Measurements from ENCODE around the gene FRMD8.
A peak's percentile ranks its signal among the peaks of the same experiment; 100 is the strongest.

FRMD8 gene

DNA sequence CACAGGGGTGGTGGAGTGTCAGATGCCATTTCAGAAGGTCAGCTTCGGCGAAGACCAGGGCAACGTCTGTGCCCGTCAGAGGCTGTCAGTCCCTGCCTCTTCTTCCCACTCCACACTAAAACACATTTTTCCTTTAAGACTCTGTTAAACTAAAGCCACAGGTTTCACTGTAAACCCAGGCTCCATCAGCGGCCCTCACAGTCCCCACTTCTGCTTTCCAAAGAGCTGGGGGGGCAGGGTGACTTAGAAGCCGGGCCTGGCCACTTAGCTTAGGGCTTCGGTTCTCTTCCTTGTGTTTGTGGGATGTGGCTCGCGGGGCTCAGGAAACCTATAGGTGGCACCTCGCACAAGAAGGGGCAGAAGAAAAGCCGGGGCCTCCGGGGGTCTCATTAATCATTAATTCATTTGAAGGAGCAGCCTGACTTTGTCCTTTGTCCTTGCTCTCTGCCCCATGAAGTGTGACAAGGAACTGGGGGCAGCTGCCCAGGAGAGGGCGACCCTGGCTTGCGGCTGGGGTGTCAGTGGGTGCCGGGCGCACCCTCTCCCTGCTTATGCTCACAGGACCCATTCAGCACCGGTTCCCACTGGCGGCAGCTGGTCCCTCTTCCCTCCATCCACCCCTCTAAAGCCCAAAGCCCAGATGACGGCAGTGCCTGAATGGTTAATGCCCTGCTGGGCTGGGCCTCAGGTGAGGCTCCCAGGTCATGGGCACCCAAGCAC, 8.1 kb upstream of the FRMD8 start:
- Histone ChIP-seq H3K27me3 (ENCODE audit: insufficient read depth, poor library complexity, severe bottlenecking) (no peaks in the 10 kb centered on the region), H3K4me1 (ENCODE audit: insufficient read depth, poor library complexity, severe bottlenecking) (peaks cover 13% of the 10 kb centered on the region), H3K9me3 (ENCODE audit: severe bottlenecking) (no peaks in the 10 kb centered on the region), H3K27ac (ENCODE audit: poor library complexity, severe bottlenecking) (no peak overlapping the region), H3K36me3 (ENCODE audit: low read depth) (no peaks in the 10 kb centered on the region), H3K4me3 (ENCODE audit: severe bottlenecking) (no peak overlapping the region)
- ATAC-seq (ENCODE audit: low read depth) (no peak), DNase-seq (ENCODE audit: low spot score) (no peak)
- TF ChIP-seq, protein P1, sequence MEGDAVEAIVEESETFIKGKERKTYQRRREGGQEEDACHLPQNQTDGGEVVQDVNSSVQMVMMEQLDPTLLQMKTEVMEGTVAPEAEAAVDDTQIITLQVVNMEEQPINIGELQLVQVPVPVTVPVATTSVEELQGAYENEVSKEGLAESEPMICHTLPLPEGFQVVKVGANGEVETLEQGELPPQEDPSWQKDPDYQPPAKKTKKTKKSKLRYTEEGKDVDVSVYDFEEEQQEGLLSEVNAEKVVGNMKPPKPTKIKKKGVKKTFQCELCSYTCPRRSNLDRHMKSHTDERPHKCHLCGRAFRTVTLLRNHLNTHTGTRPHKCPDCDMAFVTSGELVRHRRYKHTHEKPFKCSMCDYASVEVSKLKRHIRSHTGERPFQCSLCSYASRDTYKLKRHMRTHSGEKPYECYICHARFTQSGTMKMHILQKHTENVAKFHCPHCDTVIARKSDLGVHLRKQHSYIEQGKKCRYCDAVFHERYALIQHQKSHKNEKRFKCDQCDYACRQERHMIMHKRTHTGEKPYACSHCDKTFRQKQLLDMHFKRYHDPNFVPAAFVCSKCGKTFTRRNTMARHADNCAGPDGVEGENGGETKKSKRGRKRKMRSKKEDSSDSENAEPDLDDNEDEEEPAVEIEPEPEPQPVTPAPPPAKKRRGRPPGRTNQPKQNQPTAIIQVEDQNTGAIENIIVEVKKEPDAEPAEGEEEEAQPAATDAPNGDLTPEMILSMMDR (IDR thresholded peaks at IDR 0.05; ENCODE audit: poor library complexity, severe bottlenecking): peak; percentile 26

DNA sequence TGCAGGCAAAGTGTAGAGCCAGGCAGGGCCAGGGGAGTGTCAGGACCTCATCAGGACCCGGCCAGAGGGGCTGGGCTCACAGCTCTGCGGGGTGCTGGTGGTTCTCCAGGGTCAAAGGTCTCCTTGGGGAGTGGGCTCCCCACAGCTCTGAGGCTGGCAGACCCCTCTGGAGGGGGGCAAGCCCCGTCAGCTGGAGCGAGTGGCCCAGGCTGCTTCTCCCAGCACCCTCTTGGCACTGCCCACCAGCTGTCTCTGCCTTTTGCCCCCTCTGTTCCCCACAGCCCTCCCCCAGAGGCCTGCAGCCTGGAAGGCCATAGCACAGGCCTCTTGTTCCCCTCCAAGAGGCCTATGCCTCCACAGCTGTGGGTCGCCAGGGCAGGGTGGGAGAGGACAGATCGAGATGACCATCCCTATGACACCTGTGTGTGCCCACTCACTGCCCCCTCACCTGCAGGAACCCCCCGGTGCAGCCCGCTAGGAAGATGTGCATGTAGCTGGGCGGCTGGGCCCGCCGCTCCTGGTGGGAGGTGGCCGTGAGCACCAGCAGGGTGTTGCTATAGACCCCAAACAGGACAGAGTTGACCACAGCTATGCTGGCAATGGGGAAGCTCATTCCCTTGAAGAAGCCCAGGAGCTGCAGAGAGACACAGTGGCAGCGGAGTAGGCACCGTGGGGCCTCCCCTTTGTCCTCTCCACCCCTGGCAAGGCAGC, 7.4 kb upstream of the FRMD8 start:
- H3K4me1 ChIP-seq (ENCODE audit: insufficient read depth, poor library complexity, severe bottlenecking): peaks cover 13% of the 10 kb centered on the region
- no peaks in the 10 kb centered on the region for H3K36me3 ChIP-seq (ENCODE audit: low read depth)
- H3K27me3 ChIP-seq (ENCODE audit: insufficient read depth, poor library complexity, severe bottlenecking): no peaks in the 10 kb centered on the region
- DNase-seq (ENCODE audit: low spot score) (no peak), ATAC-seq (ENCODE audit: low read depth) (no peak)
- no peak overlapping the region for H3K4me3 ChIP-seq (ENCODE audit: severe bottlenecking)
- no peak overlapping the region for H3K27ac ChIP-seq (ENCODE audit: poor library complexity, severe bottlenecking)
- H3K9me3 ChIP-seq (ENCODE audit: severe bottlenecking): no peaks in the 10 kb centered on the region
- TF ChIP-seq, protein P1 (IDR thresholded peaks at IDR 0.05; ENCODE audit: poor library complexity, severe bottlenecking): no peak

DNA sequence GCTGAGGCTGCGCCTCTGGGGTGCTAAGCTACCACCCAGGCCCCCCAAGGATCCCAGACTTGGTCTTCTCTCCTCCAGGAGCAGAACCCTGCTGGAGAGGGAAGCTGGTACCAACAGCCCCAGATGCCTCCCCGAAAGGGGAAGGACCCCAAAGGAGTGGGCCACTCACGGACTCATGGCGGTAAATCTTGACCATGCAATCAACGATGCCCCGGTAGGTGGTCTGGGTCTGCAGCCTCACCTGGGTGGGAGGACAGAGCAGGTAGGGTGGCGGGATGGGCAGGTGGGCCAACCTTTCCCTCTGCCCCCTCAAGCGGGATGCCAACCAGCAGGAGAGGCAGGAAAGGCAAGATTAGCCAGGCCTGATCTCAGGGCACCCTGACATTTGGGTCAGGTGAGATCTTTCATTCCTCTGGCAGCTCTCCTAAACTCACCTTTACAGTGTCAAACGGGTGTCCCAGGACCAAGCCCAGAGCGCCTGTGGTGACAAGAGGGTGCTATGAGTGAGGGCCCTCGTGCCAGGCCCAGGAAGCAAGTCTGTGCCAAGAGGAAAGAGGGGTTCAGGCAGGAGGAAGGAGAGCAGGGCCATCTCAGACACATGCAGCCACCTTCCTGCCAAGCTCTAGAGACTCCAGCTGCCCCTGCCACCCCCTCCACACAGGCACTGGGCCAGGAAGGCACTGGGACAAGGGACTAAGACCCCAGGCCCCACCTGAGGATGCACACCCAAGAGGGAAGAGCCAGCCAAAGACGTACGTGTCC, 6.6 kb upstream of the FRMD8 start:
- Histone ChIP-seq H3K36me3 (ENCODE audit: low read depth) (no peaks in the 10 kb centered on the region), H3K27ac (ENCODE audit: poor library complexity, severe bottlenecking) (no peak overlapping the region), H3K4me1 (ENCODE audit: insufficient read depth, poor library complexity, severe bottlenecking) (peaks cover 13% of the 10 kb centered on the region), H3K4me3 (ENCODE audit: severe bottlenecking) (no peak overlapping the region), H3K27me3 (ENCODE audit: insufficient read depth, poor library complexity, severe bottlenecking) (no peaks in the 10 kb centered on the region), H3K9me3 (ENCODE audit: severe bottlenecking) (no peaks in the 10 kb centered on the region)
- DNase-seq (ENCODE audit: low spot score) (no peak), ATAC-seq (ENCODE audit: low read depth) (no peak)
- TF ChIP-seq, protein P1 (IDR thresholded peaks at IDR 0.05; ENCODE audit: poor library complexity, severe bottlenecking): no peak

DNA sequence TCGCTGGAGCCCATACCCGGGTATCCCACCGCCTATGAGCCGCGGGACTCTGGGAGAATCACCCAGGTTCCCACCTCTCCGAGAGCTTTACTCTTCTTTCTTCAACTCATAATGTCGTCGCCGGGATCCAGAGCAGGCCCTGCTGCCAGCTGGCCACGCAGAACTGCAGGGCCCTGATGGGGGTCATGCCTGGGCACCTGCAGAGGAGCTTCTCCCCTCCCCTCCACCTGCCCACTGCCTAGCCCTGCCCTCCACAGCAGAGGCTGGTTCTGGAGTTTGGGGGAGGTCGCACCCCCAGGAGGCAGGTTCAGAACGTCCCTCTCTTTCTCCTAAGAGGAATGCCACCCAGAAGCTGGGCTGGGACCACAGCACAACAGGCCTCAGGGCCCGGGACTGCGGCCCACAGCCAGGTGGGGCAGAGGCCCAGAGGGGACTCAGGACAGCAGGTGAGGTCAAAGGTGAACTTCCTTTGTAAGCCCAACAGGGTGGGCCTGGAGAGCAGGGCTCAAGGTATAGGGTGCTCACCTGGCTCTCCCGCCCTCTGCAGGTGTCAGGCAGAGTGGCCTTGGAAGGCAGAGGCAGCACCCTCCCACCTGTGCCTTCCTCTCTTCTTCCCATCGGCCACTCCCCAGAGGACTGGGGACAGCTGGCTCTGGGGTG, 5.8 kb upstream of the FRMD8 start:
- H3K27ac ChIP-seq (ENCODE audit: poor library complexity, severe bottlenecking): peak overlapping the region; percentile 97
- no peak overlapping the region for H3K4me3 ChIP-seq (ENCODE audit: severe bottlenecking)

More for the DNA sequence above, 5.8 kb upstream of the FRMD8 start:
- ATAC-seq (ENCODE audit: low read depth): no peak
- no peaks in the 10 kb centered on the region for H3K36me3 ChIP-seq (ENCODE audit: low read depth)
- no peak for DNase-seq (ENCODE audit: low spot score)
- no peaks in the 10 kb centered on the region for H3K27me3 ChIP-seq (ENCODE audit: insufficient read depth, poor library complexity, severe bottlenecking)
- TF ChIP-seq, protein P1 (IDR thresholded peaks at IDR 0.05; ENCODE audit: poor library complexity, severe bottlenecking): no peak
- no peaks in the 10 kb centered on the region for H3K9me3 ChIP-seq (ENCODE audit: severe bottlenecking)
- peaks cover 13% of the 10 kb centered on the region for H3K4me1 ChIP-seq (ENCODE audit: insufficient read depth, poor library complexity, severe bottlenecking)

Measured in RWPE2 (cell line).